GM15510 (cell line): ENCODE measurements around the gene SCUBE1.

Source experiments
- POLR2A ChIP-seq: IDR thresholded peaks from 3 replicates; pipeline ENCODE4 v1.6.1; 2011; ENCODE audit warnings: borderline replicate concordance; ENCODE audit not compliant: insufficient read length; ENCODE audit errors: extremely low read depth

SCUBE1 gene

GRCh38 chr22:43338766-43339345, 4.3 kb downstream of the SCUBE1 start:
- no peak for TF ChIP-seq POLR2A

- TF ChIP-seq POLR2A: no peak
These were observed 5.2 kb downstream of the SCUBE1 start for GRCh38 chr22:43337946-43338345.

- no peak for TF ChIP-seq POLR2A
These were observed 5.8 kb downstream of the SCUBE1 start for GRCh38 chr22:43337385-43337784.

- no peak for TF ChIP-seq POLR2A
These were observed 8.8 kb downstream of the SCUBE1 start for GRCh38 chr22:43334378-43334777.

- TF ChIP-seq POLR2A: no peak
These were observed 9.2 kb downstream of the SCUBE1 start for GRCh38 chr22:43333978-43334377.

GRCh38 chr22:43333156-43333555, 10.0 kb downstream of the SCUBE1 start:
- TF ChIP-seq POLR2A: no peak

- no peak for TF ChIP-seq POLR2A
These were observed 11.5 kb downstream of the SCUBE1 start for GRCh38 chr22:43331698-43332097.

GRCh38 chr22:43331069-43331451, 12.1 kb downstream of the SCUBE1 start:
- TF ChIP-seq POLR2A: no peak

- no peak for TF ChIP-seq POLR2A
These were observed 12.7 kb downstream of the SCUBE1 start for GRCh38 chr22:43330178-43331068.

GRCh38 chr22:43329061-43329460, 14.1 kb downstream of the SCUBE1 start:
- TF ChIP-seq POLR2A: no peak

GRCh38 chr22:43327157-43327438, 16.1 kb downstream of the SCUBE1 start:
- no peak for TF ChIP-seq POLR2A

GRCh38 chr22:43326331-43327156, 16.6 kb downstream of the SCUBE1 start:
- no peak for TF ChIP-seq POLR2A

- TF ChIP-seq POLR2A: no peak
These were observed 18.0 kb downstream of the SCUBE1 start for GRCh38 chr22:43325176-43325575.

GRCh38 chr22:43320943-43321900, 21.9 kb downstream of the SCUBE1 start:
- no peak for TF ChIP-seq POLR2A
